ENCODE results near the gene STK25.

DNA sequence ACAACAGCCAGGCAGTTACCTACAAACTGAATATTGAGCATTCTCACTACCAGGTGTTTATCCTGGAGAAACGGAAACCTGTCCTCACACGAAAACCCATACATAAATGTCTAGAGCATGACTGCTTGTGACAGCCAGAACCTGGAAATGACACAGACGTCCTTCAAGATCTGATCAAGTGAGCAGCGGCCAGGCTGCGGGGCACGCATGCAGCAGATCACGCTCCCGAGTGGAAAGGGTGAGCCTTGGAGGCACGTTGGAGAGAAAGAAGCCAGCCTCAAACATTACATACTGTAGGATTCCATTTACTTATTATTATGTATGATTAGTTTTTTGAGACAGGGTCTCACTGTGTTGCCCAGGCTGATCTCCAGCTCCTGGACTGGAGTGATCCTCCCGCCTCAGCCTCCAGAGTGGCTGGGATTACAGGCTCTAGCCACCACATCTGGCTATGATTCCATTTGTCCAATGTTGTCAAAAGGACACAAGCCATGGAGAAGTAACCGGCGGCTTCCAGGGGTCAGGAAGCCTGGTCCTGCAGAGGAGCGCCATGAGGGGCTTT is 22.9 kb upstream of the STK25 start:
- TF ChIP-seq ZNF146 (tag by site-specific recombination; IDR thresholded peaks at IDR 0.05) (no peak), SP3 (tag by site-specific recombination; IDR thresholded peaks at IDR 0.05) (no peak), ZNF48 (tag by site-specific recombination; IDR thresholded peaks at IDR 0.05) (no peak)
- TF ChIP-seq, protein P1, sequence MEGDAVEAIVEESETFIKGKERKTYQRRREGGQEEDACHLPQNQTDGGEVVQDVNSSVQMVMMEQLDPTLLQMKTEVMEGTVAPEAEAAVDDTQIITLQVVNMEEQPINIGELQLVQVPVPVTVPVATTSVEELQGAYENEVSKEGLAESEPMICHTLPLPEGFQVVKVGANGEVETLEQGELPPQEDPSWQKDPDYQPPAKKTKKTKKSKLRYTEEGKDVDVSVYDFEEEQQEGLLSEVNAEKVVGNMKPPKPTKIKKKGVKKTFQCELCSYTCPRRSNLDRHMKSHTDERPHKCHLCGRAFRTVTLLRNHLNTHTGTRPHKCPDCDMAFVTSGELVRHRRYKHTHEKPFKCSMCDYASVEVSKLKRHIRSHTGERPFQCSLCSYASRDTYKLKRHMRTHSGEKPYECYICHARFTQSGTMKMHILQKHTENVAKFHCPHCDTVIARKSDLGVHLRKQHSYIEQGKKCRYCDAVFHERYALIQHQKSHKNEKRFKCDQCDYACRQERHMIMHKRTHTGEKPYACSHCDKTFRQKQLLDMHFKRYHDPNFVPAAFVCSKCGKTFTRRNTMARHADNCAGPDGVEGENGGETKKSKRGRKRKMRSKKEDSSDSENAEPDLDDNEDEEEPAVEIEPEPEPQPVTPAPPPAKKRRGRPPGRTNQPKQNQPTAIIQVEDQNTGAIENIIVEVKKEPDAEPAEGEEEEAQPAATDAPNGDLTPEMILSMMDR (tag by site-specific recombination; IDR thresholded peaks at IDR 0.05) = no peak
